H1 (cell line): ENCODE results near the gene FAM174B. TPM values are rescaled to one million over a fixed set of nuclear protein-coding genes. Genes with fewer than 3 reads are reported as not detected.

ENCODE experiments used
- CTCF ChIA-PET: fragments of 300-600 bp; sonication (Branson Sonifier 250); formaldehyde crosslinking; loops from one replicate; lab custom pipeline; 2021; ENCODE audit not compliant: partially characterized antibody; lab: Charles Lee
- POLR2A ChIA-PET: fragments of 300-600 bp; sonication (Branson Sonifier 250); formaldehyde crosslinking; loops from one replicate; lab custom pipeline; 2021; ENCODE audit warnings: inconsistent platforms; ENCODE audit not compliant: partially characterized antibody; lab: Charles Lee
- DNase-seq, 2 experiments: peaks; one replicate each; pipeline versions ENCODE4 v3.0.0 to v3.0.0-alpha.2; 2010 to 2022; ENCODE audit warnings: low spot score in 2 of 2, low read depth in 1 of 2, mixed read lengths in 1 of 2
- FAIRE-seq: peaks from 2 replicates; lab custom pipeline; 2011; peaks lifted over from hg19 to GRCh38; lab: Jason Lieb, UNC
- H2AFZ ChIP-seq: 2 replicates; pipeline ENCODE4 v1.8.1; 2012; ENCODE audit warnings: low read length, inconsistent platforms
- H2AK5ac ChIP-seq: 2 replicates; pipeline ENCODE4 v1.6.1; 2013; ENCODE audit warnings: low read depth, low read length
- H2BK120ac ChIP-seq: replicated peaks from 2 replicates; pipeline ENCODE3; 2013; ENCODE audit warnings: low read depth, low read length, inconsistent platforms
- H2BK12ac ChIP-seq: 2 replicates; pipeline ENCODE4 v1.6.1; 2013; ENCODE audit warnings: low read depth, low read length
- H2BK15ac ChIP-seq: 2 replicates; pipeline ENCODE4 v1.6.1; 2013; ENCODE audit warnings: low read length
- H2BK20ac ChIP-seq: 2 replicates; pipeline ENCODE4 v1.6.1; 2013; ENCODE audit warnings: low read length
- H2BK5ac ChIP-seq: 2 replicates; pipeline ENCODE4 v1.6.1; 2013; ENCODE audit warnings: low read depth, low read length
- H3K14ac ChIP-seq: 2 replicates; pipeline ENCODE4 v1.6.1; 2013; ENCODE audit warnings: inconsistent platforms; ENCODE audit not compliant: insufficient read length
- H3K18ac ChIP-seq: 2 replicates; pipeline ENCODE4 v1.6.1; 2013; ENCODE audit warnings: low read length; ENCODE audit errors: extremely low read depth
- H3K23ac ChIP-seq: 2 replicates; pipeline ENCODE4 v1.6.1; 2013; ENCODE audit warnings: inconsistent platforms; ENCODE audit not compliant: insufficient read length
- H3K23me2 ChIP-seq: 2 replicates; pipeline ENCODE4 v1.6.1; 2013; ENCODE audit warnings: low read depth, low read length
- H3K27ac ChIP-seq: 2 replicates; pipeline ENCODE4 v1.6.1; 2011; ENCODE audit warnings: low read depth, low read length, inconsistent platforms
- H3K27me3 ChIP-seq, 4 experiments: replicated peaks in 1 of 4; 1 replicate in 1 of 4; 2 replicates in 3 of 4; pipeline versions ENCODE4 v1.6.1 to v1.8.1; 2011 to 2013; ENCODE audit warnings: low read length in 3 of 4, mild to moderate bottlenecking in 3 of 4, inconsistent platforms in 2 of 4, mixed read lengths in 2 of 4, moderate library complexity in 1 of 4; ENCODE audit not compliant: control insufficient read depth in 3 of 4, insufficient read depth in 3 of 4; ENCODE audit errors: extremely low read depth in 1 of 4
- H3K36me3 ChIP-seq, 4 experiments: 2 replicates each; pipeline versions ENCODE4 v1.6.1 to v1.8.1; 2011 to 2013; ENCODE audit warnings: mild to moderate bottlenecking in 4 of 4, low read length in 3 of 4, moderate library complexity in 2 of 4, control low read depth in 1 of 4, inconsistent platforms in 1 of 4; ENCODE audit not compliant: insufficient read depth in 4 of 4, control insufficient read depth in 2 of 4
- H3K4ac ChIP-seq: replicated peaks from 2 replicates; pipeline ENCODE3; 2013; ENCODE audit warnings: low read length, low read depth, mixed read lengths, inconsistent platforms; ENCODE audit not compliant: insufficient read length
- H3K4me1 ChIP-seq, 4 experiments: replicated peaks in 1 of 4; 1 replicate in 1 of 4; 2 replicates in 3 of 4; pipeline versions ENCODE4 v1.6.1 to v1.8.1; 2011 to 2013; ENCODE audit warnings: low read length in 3 of 4, inconsistent platforms in 2 of 4, mixed read lengths in 1 of 4; ENCODE audit not compliant: insufficient read depth in 4 of 4, control insufficient read depth in 3 of 4
- H3K4me2 ChIP-seq, 2 experiments: 2 replicates each; pipeline versions ENCODE4 v1.6.1 to v1.8.1; 2011 to 2013; ENCODE audit warnings: low read depth in 2 of 2, low read length in 2 of 2, control low read depth in 1 of 2, inconsistent platforms in 1 of 2, mild to moderate bottlenecking in 1 of 2; ENCODE audit not compliant: insufficient read depth in 1 of 2
- H3K4me3 ChIP-seq, 4 experiments: fragments of 200-600, 300-600 bp in 1 of 4; sonication (generic), shearing (Covaris generic), sonication (Bioruptor Twin) in 1 of 4; 2 replicates each; pipeline versions ENCODE4 v1.5.1 to v1.8.1; 2011 to 2016; ENCODE audit warnings: low read length in 4 of 4, low read depth in 3 of 4, control low read depth in 2 of 4, inconsistent platforms in 2 of 4, mild to moderate bottlenecking in 2 of 4, mixed read lengths in 1 of 4, moderate library complexity in 1 of 4; ENCODE audit not compliant: insufficient read depth in 2 of 4; ENCODE audit errors: extremely low read depth in 1 of 4
- H3K56ac ChIP-seq: replicated peaks from 2 replicates; pipeline ENCODE3; 2013; ENCODE audit warnings: low read depth, mild to moderate bottlenecking, mixed read lengths, low read length, inconsistent platforms; ENCODE audit not compliant: insufficient read length
- H3K79me1 ChIP-seq: 2 replicates; pipeline ENCODE4 v1.6.1; 2013; ENCODE audit warnings: low read depth, low read length, control low read depth
- H3K79me2 ChIP-seq, 2 experiments: 2 replicates each; pipeline versions ENCODE4 v1.6.1 to v1.8.1; 2012 to 2013; ENCODE audit warnings: low read length in 2 of 2, mild to moderate bottlenecking in 2 of 2, inconsistent platforms in 1 of 2; ENCODE audit not compliant: insufficient read depth in 2 of 2, control insufficient read depth in 1 of 2
- H3K9ac ChIP-seq, 4 experiments: replicated peaks in 1 of 4; 1 replicate in 1 of 4; 2 replicates in 3 of 4; pipeline versions ENCODE4 v1.6.1 to v1.8.1; 2011 to 2013; ENCODE audit warnings: low read depth in 3 of 4, low read length in 3 of 4, control low read depth in 2 of 4, mild to moderate bottlenecking in 2 of 4, moderate library complexity in 2 of 4, inconsistent platforms in 1 of 4; ENCODE audit errors: extremely low read depth in 1 of 4
- H3K9me3 ChIP-seq, 2 experiments: 2 replicates each; pipeline versions ENCODE4 v1.6.1 to v1.8.1; 2012 to 2013; ENCODE audit warnings: mild to moderate bottlenecking in 2 of 2, moderate library complexity in 2 of 2, control low read depth in 1 of 2, inconsistent platforms in 1 of 2, low read depth in 1 of 2, low read length in 1 of 2, mixed read lengths in 1 of 2; ENCODE audit not compliant: insufficient read depth in 2 of 2
- H4K20me1 ChIP-seq, 2 experiments: replicated peaks in 1 of 2; 2 replicates each; pipeline versions ENCODE3 to v1.8.1; 2011 to 2013; ENCODE audit warnings: inconsistent platforms in 2 of 2, low read length in 2 of 2, mild to moderate bottlenecking in 1 of 2; ENCODE audit not compliant: insufficient read depth in 2 of 2, control insufficient read depth in 1 of 2
- H4K5ac ChIP-seq: 2 replicates; pipeline ENCODE4 v1.6.1; 2013; ENCODE audit warnings: low read length, low read depth, mixed read lengths, inconsistent platforms; ENCODE audit not compliant: insufficient read length
- H4K8ac ChIP-seq: 2 replicates; pipeline ENCODE4 v1.8.0; 2013; ENCODE audit warnings: mild to moderate bottlenecking, moderate library complexity, low read length, inconsistent platforms; ENCODE audit not compliant: insufficient read depth; ENCODE audit errors: extremely low read depth
- H4K91ac ChIP-seq: replicated peaks from 2 replicates; pipeline ENCODE3; 2013; ENCODE audit warnings: low read length, mixed read lengths, inconsistent platforms; ENCODE audit not compliant: insufficient read length
- BCL11A ChIP-seq, 2 experiments: IDR thresholded peaks; one replicate each; pipeline ENCODE4 v1.6.1; 2011; ENCODE audit warnings: low read depth in 2 of 2, low read length in 2 of 2, mild to moderate bottlenecking in 2 of 2
- CEBPB ChIP-seq: IDR thresholded peaks from 2 replicates; pipeline ENCODE4 v1.6.1; 2012; ENCODE audit warnings: low read depth, low read length
- TAF1 ChIP-seq: IDR thresholded peaks from 2 replicates; pipeline ENCODE4 v1.6.1; 2011; ENCODE audit warnings: mild to moderate bottlenecking, low read depth, low read length
- TBP ChIP-seq: IDR thresholded peaks from 2 replicates; pipeline ENCODE4 v1.6.1; 2011; ENCODE audit warnings: low read depth, low read length, improper control_type of control experiment
- WGBS, 2 experiments: shearing (Covaris generic) in 1 of 2; methylation state at CpG; one replicate each; pipeline versions ENCODE4 v1.1.6 to v1.1.7; 2013 to 2015; ENCODE audit warnings: low lambda C conversion rate in 2 of 2, mixed read lengths in 2 of 2, inconsistent platforms in 1 of 2, low coverage in 1 of 2, missing lambda C conversion rate in 1 of 2; ENCODE audit not compliant: insufficient replicate concordance in 2 of 2, insufficient coverage in 1 of 2, insufficient read length in 1 of 2; ENCODE audit errors: extremely low coverage in 1 of 2, missing lambda C conversion rate in 1 of 2; 5-methylcytosine and 5-hydroxymethylcytosine counted together
- polyA plus RNA-seq, 7 experiments: library from polyadenylated mRNA; depleted of rRNA in 3 of 7; stranded (reverse) in 5 of 7; unstranded in 2 of 7; fragments of >200 nt in 5 of 7; fragments of 200-250 nt in 2 of 7; gene quantifications; 1 replicate in 5 of 7; 2 replicates in 1 of 7; 4 replicates in 1 of 7; pipeline versions ENCODE4 v1.2.1 to v1.2.3, GENCODE V29; 2011 to 2013; ENCODE audit warnings: missing spikeins in 2 of 7, mixed read lengths in 2 of 7
- total RNA-seq: library from RNA; stranded (reverse); fragmentation: NEBNext Ultra II Directional; extraction: Animal tissue kit (Norgen Biotek cat#: 25700); gene quantifications from 2 replicates; pipeline ENCODE4 v1.2.1, GENCODE V29; 2021

Gene FAM174B
- total and polyA plus RNA-seq, 2 of the 8 experiments (the other 6 are each of a cell fraction or from before 2014, with no cell fraction given): 9.3 to 35.2 TPM

DNA sequence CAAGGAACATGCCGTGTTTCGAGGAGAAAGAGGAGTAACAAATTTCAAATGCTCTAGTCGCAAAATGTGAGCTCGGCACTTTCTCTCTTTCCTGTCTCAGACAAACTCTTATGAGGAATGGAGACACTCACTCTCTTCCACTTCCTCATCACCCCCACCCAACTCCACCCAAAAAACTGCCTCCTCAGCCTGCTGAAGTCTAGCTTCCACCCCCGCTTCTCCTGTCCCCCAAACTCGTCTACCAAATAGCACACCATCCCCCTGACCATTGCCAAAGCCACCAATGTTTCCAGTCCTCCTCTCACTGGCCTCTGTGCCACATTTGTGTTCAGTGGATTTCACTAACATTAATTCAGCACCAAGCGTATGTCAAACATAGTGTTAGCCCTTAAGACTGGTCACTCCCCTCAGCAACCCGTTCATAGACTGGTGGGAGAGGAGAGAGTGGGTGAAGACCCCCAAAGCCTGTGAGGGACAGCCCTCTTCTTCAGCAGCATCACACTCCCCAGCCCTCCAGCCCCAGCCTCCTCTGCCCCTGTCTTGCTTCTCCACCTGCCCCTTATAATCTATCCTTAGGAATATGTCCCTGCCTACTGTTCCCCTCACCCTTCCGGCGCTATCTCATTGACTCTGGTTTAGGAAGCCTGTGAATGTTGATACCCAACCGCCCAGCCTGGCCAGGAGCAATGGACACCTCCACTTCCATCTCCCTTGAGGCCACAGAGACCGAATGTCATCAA is 77.3 kb downstream of the FAM174B start:
- no peak overlapping the region for H2BK20ac ChIP-seq
- TF ChIP-seq BCL11A (IDR thresholded peaks at IDR 0.05; ENCODE audit: low read depth in 2 of 2, low read length in 2 of 2) (no peak), TAF1 (no peak), TBP (no peak), CEBPB (no peak)
- no peak overlapping the region for H4K5ac ChIP-seq
- H3K4me1 ChIP-seq: no peaks in the 10 kb centered on the region
- no peak overlapping the region for H2AK5ac ChIP-seq
- no peak overlapping the region for H3K4ac ChIP-seq
- no peak overlapping the region for H3K4me2 ChIP-seq
- H2AFZ ChIP-seq: no peak overlapping the region
- no peak overlapping the region for H3K9ac ChIP-seq
- no peak overlapping the region for H4K91ac ChIP-seq
- H4K20me1 ChIP-seq: no peaks in the 10 kb centered on the region
- no peak overlapping the region for H3K18ac ChIP-seq
- H3K56ac ChIP-seq: no peak overlapping the region
- no peaks in the 10 kb centered on the region for H3K27me3 ChIP-seq
- no peak overlapping the region for H2BK5ac ChIP-seq
- no peaks in the 10 kb centered on the region for H3K23me2 ChIP-seq
- CTCF ChIA-PET: no interaction called here
- H3K14ac ChIP-seq: no peak overlapping the region
- no peaks in the 10 kb centered on the region for H3K79me1 ChIP-seq
- POLR2A ChIA-PET: no interaction called here
- no peak overlapping the region for H2BK15ac ChIP-seq
- DNase-seq: peak in 1 of 2 experiments; percentile 23
- H3K36me3 ChIP-seq: no peaks in the 10 kb centered on the region
- FAIRE-seq: no peak
- H3K79me2 ChIP-seq: no peaks in the 10 kb centered on the region
- no peak overlapping the region for H3K4me3 ChIP-seq
- no peak overlapping the region for H4K8ac ChIP-seq
- WGBS, 2 experiments: 82% methylated on average over 12 of the region's 12 CpGs; no CpG with 5 or more reads in 1 of the 2 experiments
- H3K27ac ChIP-seq: no peak overlapping the region
- no peak overlapping the region for H3K23ac ChIP-seq
- no peak overlapping the region for H2BK12ac ChIP-seq
- H2BK120ac ChIP-seq: no peak overlapping the region
- H3K9me3 ChIP-seq: no peaks in the 10 kb centered on the region
